ENCODE measurements around the gene QARS1.
A peak's percentile ranks its signal among the peaks of the same experiment; 100 is the strongest.

The QARS1 gene

GRCh38 chr3:49121132-49121736, 16.7 kb upstream of the QARS1 start:
- POLR2A ChIA-PET, result interaction anchor here (0.9 to 1.7 kb wide), 5 partner anchors 10 to 231 kb away, joined by 3 to 11 read pairs (median 4); partner anchors contain the start of genes IMPDH2 and QRICH1
- no peak for TF ChIP-seq CTCF (IDR thresholded peaks at IDR 0.05; ENCODE audit: control extremely low read depth, extremely low read depth, low read depth, missing control alignments)
- CTCF ChIA-PET, result interaction anchor here (0.7 to 1.9 kb wide), 10 partner anchors 9 to 334 kb away, joined by 3 to 8 read pairs (median 3); partner anchors contain the start of genes KLHDC8B, NDUFAF3 and QRICH1
- no peak for DNase-seq (ENCODE audit: extremely low spot score)

- DNase-seq (ENCODE audit: extremely low spot score), result peak; percentile 99
- no peak for TF ChIP-seq CTCF (IDR thresholded peaks at IDR 0.05; ENCODE audit: control extremely low read depth, extremely low read depth, low read depth, missing control alignments)
- POLR2A ChIA-PET, result interaction anchor here (0.9 to 1.7 kb wide), 5 partner anchors 9 to 232 kb away, joined by 3 to 11 read pairs (median 4); partner anchors contain the start of genes IMPDH2 and QRICH1
- CTCF ChIA-PET, result interaction anchor here (0.6 to 1.9 kb wide), 10 partner anchors 9 to 334 kb away, joined by 3 to 8 read pairs (median 3); partner anchors contain the start of genes KLHDC8B, NDUFAF3 and QRICH1
Observed at GRCh38 chr3:49120438-49121131, 16.0 kb upstream of the QARS1 start, which contains the start of gene USP19. Gene USP19, minus strand, starts transcription at chr3:49120823. Its CDS starts 1,678 bp downstream, at chr3:49119145.

GRCh38 chr3:49120096-49120437, 15.5 kb upstream of the QARS1 start:
- CTCF ChIA-PET, result interaction anchor here (0.6 to 1.9 kb wide), 4 partner anchors 9 to 98 kb away, joined by 3 to 5 read pairs (median 4); partner anchors contain the start of gene NDUFAF3
- POLR2A ChIA-PET, result interaction anchor here (1.4 to 1.5 kb wide), 2 partner anchors 8 to 11 kb away, joined by 3 to 11 read pairs; no protein-coding TSS in a partner anchor
- DNase-seq (ENCODE audit: extremely low spot score), result no peak
- TF ChIP-seq CTCF (IDR thresholded peaks at IDR 0.05; ENCODE audit: control extremely low read depth, extremely low read depth, low read depth, missing control alignments), result no peak

- DNase-seq (ENCODE audit: extremely low spot score), result no peak
- TF ChIP-seq CTCF (IDR thresholded peaks at IDR 0.05; ENCODE audit: control extremely low read depth, extremely low read depth, low read depth, missing control alignments), result no peak
- ChIA-PET POLR2A (no interaction called here), CTCF (interaction anchor here (0.8 kb wide), 1 partner anchor 18 kb away, joined by 4 read pairs; no protein-coding TSS in a partner anchor)
Observed at GRCh38 chr3:49119439-49119838, 14.9 kb upstream of the QARS1 start.

GRCh38 chr3:49119036-49119435, 14.5 kb upstream of the QARS1 start:
- no peak for TF ChIP-seq CTCF (IDR thresholded peaks at IDR 0.05; ENCODE audit: control extremely low read depth, extremely low read depth, low read depth, missing control alignments)
- no peak for DNase-seq (ENCODE audit: extremely low spot score)
- CTCF ChIA-PET, result interaction anchor here (0.8 kb wide), 1 partner anchor 18 kb away, joined by 4 read pairs; no protein-coding TSS in a partner anchor
- POLR2A ChIA-PET, result no interaction called here

- POLR2A ChIA-PET, result interaction anchor here (1.9 kb wide), 1 partner anchor 8 kb away, joined by 11 read pairs; the partner anchor contains the start of gene USP19
Observed at GRCh38 chr3:49112262-49112661, 7.7 kb upstream of the QARS1 start.

More at GRCh38 chr3:49112262-49112661, 7.7 kb upstream of the QARS1 start:
- CTCF ChIA-PET, result no interaction called here
- no peak for DNase-seq (ENCODE audit: extremely low spot score)
- no peak for TF ChIP-seq CTCF (IDR thresholded peaks at IDR 0.05; ENCODE audit: control extremely low read depth, extremely low read depth, low read depth, missing control alignments)
